NCI-H146 treated with DMSO at 0.1 percent for 48 hours (cell line): ENCODE results near the gene HSFY2.
"Not testable (repeated sequence)": the region's sequence is repeated elsewhere in the genome, so short reads cannot be mapped to it uniquely, and the experiment has no call there.

Experiments
- DNase-seq: peaks from one replicate; lab custom pipeline; 2025; ENCODE audit not compliant: unreplicated experiment; lab: John Stamatoyannopoulos, UW

HSFY2 gene, protein sequence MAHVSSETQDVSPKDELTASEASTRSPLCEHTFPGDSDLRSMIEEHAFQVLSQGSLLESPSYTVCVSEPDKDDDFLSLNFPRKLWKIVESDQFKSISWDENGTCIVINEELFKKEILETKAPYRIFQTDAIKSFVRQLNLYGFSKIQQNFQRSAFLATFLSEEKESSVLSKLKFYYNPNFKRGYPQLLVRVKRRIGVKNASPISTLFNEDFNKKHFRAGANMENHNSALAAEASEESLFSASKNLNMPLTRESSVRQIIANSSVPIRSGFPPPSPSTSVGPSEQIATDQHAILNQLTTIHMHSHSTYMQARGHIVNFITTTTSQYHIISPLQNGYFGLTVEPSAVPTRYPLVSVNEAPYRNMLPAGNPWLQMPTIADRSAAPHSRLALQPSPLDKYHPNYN

DNA sequence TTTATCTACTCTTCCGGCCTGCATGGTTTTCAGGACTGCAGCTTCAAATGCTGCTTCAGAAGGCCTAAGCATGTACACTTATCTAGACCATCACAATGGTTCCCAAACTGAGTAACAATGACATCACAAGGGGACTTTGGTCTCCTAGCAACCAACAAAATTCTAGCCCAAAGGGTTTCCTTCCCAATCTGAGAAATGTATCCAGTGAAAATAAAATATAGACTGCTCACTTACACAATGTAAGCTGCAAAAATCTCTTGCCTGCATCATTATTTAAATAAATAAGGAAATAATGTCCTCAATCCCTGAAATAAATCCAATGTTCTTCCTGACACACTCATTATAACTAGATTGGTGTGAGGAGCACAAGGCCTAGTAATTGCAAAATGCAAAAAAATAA, at the start of gene HSFY2:
TSS of gene HSFY2 (minus strand) at position 101 of the 400 bp plus-strand sequence. CDS start 117 bp downstream, outside the sequence.
- not testable (repeated sequence) for DNase-seq

DNA sequence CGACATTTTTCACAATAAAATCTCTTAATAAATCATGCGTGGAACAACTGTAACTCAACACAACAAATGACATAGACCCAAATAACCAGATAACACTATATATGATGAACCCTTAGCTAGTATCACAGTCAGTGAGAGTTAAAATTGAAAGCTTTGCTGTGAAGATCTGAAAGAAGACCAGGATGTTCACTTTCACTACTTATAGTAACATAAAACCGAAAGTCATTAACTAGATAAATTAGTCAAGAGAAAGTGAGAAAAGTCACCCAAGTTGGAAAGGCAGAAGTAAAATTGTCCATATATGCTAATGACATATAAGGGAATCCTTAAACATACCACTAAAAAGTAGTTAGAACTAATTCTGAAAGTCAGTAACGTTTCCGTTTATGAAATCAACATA, 42.2 kb upstream of the HSFY2 start:
- DNase-seq = not testable (repeated sequence)

DNA sequence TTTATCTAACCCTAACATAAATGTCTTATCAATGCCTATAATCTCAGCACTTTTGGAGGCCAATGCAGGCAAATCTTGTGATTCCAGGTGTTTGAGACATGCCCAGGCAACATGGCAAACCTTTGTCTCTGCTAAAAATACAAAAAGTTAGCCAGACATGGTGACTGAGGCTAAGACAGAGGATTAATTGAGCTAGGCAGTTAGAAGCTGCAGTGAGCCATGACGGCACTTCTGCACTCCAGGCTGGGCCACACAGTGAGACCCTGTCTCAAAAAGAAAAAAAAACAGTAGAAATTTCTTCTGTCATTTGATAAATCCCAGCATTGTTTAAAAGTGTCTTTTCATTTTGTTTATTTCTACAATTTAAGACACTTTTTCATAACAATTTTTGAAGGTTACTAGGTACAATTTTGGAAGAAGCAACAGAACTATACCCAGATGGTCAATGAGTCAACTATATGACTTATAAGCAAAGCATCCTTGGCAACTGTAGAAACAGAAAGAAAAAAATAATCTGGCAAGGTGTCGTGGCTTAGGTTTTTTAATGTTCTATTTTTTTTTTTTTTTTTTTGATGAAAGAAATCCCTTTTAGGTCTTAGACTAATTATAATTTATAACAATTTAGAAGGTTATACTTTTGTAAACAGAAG, 15.3 kb upstream of the HSFY2 start:
- not testable (repeated sequence) for DNase-seq

DNA sequence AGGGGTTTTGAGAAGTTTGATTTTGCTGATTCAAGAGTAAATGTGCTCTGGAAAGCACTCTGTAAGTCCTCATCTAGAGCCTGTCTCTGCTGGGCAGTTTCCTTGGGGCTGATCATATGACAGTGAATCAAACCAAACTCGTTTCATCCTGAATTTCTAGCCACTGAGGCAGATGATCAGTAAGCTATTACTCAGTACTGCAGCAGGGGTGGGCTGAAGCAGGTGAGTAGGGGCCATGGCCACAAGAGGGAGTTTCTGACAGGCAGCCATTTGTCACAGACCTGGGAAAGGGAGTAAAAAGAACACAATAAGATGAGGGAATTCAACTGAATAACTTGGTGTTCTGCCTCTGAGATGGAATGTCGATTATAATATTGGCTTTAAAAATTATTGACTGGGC, 19.5 kb downstream of the HSFY2 start:
- not testable (repeated sequence) for DNase-seq

DNA sequence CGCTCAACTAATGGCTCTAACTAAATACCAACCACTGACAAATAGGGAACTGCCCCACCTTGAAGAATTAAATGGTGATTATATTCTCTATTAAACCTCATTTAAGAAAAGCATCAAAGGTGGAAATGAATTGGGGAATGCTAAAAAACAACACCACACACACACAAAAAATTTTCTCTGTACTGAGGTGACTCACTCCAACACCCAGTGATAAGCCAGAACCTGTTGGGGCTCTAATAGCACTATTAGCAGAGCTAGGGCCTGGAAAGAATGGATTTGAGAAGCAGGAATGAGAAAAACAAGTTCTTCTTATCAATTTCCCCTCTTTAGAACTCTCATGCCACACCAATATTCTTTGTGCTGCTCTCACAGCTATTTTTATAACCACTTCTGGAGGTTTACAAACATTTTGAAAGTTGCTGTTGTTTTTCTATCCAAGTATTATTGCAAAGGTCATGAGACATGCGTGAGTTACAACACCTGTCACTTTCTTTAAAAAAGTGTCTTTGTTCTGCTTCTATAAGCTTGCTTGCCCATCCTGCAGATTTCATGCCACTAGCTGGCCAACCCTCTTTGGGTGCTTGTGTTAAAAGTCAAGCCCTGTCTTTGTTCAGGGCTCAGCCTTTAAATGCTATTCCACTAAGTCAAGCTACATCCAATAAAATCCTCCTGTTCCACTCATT, 20.3 kb downstream of the HSFY2 start:
- DNase-seq = not testable (repeated sequence)

DNA sequence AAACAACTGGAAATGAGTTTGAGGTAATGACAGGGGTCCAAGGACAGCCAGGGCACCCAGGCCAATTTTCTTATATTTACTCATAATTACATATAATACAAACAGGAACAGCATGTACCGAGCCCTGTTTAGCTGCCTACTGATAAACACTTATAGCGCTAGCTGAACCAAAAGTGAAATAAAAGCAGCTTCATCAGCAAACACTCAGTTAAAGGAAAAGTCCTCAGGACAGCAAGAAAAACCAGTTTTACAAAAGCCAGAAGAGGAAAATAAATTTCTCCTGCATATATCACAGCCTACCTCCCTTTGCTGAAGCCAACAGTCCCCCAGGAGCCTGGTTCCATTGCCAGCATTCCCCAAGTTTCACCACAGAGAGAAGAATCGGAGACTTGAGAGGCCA, 49.8 kb downstream of the HSFY2 start:
- not testable (repeated sequence) for DNase-seq
